Stimulated activated CD8-positive, alpha-beta memory T cell treated with anti-CD3 and anti-CD28 coated beads, Interleukin-15, amount 100 ng/mL, for 48 hours (primary cell): ENCODE results near the gene YIPF2.
"Not testable (repeated sequence)": the region's sequence is repeated elsewhere in the genome, so short reads cannot be mapped to it uniquely, and the experiment has no call there.

Experiments
- DNase-seq, 2 donors: peaks; one replicate each; pipeline ENCODE4 v3.0.0-alpha.2; 2020; ENCODE audit warnings: low read depth in 2 of 2

Gene YIPF2

DNA sequence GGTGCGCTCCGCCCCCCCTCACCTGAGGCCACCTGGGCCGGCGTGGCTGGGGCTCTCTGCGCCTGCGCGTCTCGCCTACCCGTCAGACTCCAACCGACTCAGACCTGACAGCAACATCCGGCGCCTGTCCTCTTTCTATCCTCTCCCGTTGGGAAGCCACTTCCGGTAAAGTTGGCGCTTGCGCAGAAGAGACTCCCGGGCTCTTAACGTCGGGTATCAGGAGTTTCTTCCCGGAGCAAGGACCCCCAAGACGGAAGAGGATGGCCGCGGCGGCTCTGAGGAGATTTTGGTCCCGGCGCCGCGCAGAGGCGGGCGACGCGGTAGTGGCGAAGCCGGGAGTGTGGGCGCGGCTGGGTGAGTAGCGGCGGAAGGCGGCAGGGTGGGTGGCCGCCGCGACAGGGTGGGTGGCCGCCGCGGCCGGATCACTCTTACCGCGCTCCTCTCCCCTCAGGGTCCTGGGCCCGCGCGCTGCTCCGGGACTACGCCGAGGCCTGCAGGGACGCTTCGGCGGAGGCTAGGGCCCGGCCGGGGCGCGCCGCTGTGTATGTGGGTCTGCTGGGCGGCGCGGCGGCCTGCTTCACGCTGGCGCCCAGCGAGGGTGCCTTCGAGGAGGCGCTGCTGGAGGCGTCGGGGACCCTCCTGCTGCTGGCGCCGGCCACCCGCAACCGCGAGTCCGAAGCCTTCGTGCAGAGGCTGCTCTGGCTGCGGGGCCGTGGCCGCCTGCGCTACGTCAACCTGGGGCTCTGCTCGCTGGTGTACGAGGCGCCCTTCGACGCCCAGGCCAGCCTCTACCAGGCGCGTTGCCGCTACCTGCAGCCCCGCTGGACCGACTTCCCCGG is at the start of gene YIPF2, which contains the start of gene TIMM29:
TSS of gene YIPF2 (minus strand) at position 77 of the 839 bp plus-strand sequence. CDS start 229 bp downstream, outside the sequence.
TSS of gene TIMM29 (plus strand) at position 249 of the 839 bp plus-strand sequence. CDS start at position 261, 12 bp downstream.
- DNase-seq = peak; percentile 93

DNA sequence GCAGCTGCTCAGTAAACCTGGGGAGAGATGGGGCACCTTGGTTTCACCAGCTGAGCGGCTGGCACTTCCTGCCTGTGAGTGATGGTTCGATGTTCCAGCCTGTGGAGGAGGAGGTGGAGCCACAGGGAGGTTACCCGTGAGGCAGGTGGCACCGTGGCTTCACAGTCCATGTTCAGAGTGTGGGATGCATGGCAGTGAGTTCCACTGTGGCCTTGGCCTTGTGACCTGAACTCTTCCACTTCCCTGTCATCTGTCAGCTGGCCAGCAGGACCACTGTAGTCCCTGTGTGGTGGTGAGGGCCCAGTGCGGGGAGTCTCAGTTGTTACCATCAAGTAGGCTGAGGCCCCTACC is 49.3 kb upstream of the YIPF2 start:
- DNase-seq = no peak

DNA sequence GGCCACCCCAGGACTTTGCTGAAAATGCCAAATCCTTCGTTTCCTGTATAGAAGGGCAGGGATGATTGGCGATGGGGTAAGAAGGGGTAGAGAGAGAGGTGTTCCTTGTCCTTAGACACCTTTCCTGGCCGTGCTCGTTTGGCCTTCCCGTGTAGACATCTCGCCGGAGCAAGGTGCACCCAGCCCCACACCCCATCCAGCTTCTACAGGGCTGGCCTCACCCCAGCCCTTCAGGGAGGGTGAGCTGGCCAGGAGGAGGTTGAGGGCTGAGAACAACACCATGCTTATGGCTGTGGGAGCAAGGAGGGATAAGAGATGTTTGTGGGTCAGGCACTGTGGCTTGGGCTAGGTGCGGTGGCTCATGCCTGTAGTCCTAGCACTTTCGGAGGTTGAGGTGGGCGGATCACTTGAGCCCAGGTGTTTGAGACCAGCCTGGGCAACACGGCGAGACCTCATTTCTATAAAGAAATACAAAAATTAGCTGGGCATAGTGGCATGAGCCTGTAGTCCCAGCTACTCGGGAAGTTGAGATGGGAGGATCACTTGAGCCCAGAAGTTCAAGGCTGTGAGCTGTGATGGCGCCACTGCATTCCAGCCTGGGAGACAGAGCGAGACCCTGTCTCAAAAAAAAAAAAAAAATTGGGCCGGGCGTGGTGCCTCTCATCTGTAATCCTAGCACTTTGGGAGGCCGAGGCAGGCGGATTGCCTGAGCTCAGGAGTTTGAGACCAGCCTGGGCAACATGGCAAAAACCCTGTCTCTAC is 47.9 kb upstream of the YIPF2 start:
- no peak for DNase-seq

DNA sequence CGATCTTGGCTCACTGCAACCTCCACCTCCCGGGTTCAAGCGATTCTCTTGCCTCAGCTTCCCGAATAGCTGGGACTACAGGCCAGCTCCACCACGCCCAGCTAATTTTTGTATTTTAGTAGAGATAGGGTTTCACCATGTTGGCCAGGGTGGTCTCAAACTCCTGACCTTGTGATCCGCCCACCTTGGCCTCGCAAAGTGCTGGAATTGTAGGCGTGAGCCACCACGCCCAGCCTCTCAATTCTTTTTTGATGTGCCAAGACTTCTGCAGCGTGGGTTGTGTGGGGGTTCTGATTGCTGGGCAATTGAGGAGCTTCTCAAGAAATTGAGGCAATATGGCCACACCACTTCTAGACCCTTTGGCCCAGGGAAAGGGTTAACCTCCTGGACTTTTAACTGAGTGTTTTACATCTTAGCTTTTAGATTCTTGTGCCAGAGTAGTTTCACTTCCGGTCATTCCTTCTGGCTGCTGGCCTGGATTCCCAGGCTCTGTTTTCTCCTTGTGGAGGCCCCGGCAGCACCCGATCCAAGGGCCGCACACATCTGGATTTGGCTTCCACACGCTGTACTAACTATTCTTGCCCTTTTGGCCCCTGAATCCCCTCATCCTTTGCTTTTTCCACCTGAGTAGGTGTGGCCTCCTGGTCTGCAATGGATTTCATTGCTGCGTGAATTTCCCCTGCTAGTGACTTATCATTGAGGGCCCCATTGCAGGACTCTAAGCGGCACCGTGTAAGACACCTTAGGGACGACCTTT is 47.1 kb upstream of the YIPF2 start:
- DNase-seq = no peak

- no peak for DNase-seq
Observed at GRCh38 chr19:10971107-10971726, 42.8 kb upstream of the YIPF2 start.

DNA sequence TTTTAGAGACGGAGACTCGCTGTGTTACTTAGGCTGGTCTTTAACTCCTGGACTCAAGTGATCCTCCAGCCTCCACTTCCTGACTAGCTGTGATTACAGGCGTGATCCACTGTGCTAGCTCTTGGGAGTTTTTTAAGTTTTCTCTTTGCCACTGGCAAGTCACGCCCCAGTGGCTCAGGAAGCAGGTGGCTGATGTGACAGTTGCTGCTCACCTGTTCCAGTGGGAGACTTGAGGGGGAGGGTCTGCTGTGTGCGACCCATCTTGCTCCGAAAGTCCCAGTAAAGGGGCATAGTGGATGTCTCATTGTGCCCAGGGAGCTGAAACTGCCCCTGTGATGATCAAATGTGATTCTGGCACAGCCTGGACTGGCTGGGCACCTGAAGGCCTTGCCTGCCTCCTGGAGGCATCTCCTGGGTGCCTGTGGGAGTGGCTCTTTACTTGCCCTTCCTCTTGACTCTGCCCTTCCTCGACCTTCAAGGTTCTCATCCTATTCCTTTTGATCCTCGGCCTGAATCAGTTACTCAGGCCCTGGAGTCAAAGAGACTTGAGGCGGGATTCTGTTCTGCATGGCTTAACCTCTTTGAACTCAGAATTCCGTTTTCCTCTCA is 40.2 kb upstream of the YIPF2 start:
- no peak for DNase-seq

DNA sequence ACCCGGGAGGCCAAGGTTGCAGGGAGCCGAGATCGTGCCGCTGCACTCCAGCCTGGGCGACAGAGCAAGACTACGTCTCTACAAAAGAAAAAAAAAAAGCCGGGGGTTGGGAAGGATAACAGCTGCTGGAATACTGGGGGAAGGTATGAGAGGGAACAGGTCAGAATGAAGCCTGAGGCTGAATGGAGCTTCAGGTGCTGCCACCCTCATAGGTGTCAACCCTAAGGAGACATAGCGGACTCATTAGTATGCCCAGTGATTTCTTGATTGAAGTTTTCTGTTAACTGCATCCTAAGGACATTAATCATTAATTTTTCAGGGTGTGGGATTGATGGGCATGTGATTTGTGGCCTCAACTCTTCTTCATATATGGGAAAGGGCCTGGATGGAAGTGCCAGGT is 38.4 kb upstream of the YIPF2 start:
- DNase-seq = no peak

DNA sequence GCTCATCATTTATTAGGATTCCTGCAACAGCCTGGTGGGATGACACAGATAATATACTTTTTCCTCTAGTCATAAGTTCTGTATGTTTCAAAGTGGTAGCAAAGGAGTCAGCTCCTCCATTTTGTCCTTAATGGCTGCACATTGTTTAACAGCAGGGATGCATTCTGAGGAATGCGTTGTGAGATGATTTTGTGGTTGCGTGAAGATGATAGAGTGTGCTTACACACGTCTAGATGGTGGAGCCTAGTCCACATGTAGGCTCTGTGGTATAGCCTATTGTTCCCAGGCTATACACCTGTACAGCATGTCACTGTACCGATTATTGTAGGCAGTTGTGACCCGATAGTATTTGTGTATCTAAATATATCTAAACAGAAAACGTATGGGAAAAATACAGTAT is 37.0 kb upstream of the YIPF2 start:
- DNase-seq = no peak

DNA sequence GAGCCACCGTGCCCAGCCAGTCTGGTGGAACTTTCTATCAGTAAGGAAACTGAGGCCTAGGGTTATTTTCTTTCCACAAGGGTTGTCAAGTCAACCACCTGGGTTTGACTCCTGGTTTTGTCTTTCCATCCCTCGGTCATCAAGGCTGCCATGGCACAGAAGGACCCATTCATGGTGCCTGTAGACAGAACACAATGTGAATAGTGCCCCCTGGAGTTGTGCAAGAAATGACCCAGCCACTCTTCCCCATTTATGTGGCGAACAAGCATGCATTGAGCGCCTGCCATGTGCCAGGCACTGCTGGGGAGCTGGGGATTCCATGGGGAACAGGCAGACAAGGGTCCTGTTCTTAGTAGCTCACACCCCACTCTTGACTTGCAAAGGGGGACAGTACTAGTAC is 36.5 kb upstream of the YIPF2 start:
- DNase-seq = no peak

GRCh38 chr19:10963865-10964264 is 35.4 kb upstream of the YIPF2 start:
- DNase-seq = no peak

GRCh38 chr19:10962863-10963262 is 34.4 kb upstream of the YIPF2 start:
- no peak for DNase-seq

- DNase-seq = no peak
Observed at GRCh38 chr19:10961073-10961860, 32.8 kb upstream of the YIPF2 start.

DNA sequence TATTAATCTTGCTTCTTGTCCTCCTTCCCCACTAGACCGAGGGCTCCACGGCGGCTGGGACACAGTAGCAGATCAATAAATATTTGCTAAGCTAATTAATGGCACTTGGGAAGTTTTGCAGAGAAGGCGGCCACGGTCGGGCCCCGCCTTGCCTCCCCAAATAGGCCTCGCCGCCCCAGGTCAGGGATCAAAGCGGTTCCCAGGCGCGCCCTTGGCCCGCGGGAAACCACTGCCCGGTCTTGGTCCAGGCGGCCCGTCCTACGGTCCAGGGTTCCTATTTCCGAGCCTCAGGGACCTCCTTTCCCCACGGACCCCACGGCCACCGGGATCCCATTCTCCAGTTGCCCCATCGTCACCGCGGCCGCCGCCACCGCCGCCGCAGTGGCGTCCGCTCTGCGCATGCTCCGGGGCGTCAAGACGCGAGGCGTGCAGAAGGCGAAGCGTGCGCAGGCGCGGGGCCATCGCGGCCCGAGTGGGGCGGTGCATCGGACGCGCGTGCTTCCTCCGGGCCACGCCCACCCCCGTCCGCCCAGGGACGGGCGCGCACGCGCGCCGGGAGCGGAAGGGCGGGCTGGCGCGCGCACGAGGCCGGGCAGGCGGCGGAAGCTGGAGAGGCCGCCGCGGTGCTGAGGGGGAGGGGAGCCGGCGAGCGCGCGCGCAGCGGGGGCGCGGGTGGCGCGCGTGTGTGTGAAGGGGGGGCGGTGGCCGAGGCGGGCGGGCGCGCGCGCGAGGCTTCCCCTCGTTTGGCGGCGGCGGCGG is 32.1 kb upstream of the YIPF2 start, which contains the start of gene SMARCA4:
TSS of gene SMARCA4 (plus strand) at position 717 of the 759 bp plus-strand sequence. CDS start 23,122 bp downstream, outside the sequence.
- peak; percentile 98 for DNase-seq

DNA sequence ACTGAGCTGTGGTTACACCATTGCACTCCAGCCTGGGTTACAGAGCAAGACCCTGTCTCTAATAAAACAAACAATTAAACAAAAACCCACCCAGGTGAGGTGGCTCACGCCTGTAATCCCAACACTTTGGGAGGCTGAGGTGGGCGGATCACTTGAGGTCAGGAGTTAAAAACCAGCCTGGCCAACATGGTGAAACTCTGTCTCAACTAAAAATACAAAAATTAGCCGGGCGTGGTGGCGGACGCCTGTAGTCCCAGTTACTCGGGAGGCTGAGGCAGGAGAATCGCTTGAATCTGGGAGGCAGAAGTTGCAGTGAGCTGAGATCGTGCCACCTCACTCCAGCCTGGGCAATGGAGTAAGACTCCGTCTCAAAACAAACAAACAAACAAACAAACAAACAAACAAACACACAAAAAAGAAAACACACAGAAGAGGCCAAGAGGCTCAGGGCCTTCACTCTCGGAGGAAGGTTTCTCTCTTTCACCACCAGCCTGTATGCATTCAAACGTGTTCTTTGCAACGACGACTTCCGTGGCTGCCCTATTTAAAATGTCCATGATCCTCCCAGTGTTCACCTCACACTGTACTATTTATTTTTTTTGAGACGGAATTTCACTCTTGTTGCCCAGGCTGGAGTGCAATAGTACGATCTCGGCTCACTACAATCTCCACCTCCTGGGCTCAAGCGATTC is 31.0 kb upstream of the YIPF2 start:
- DNase-seq = not testable (repeated sequence)

DNA sequence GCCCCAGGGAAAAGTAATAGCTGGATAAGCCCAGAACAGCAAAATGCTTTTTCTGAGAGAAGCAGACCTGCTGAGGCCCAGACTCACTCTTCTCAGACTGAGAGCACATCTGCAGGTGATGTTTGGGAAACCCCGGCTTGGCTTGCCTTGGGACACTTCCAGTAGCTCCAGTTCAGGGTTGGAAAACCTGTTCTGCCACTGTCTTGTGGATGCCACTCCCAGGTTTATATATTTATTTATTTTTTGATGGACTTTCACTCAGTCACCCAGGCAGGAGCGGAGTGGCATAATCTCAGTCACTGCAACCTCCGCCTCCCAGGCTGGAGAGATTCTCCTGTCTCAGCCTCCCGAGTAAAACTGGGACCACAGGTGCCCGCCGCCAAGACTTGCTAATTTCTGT is 24.4 kb upstream of the YIPF2 start:
- no peak for DNase-seq

- DNase-seq = no peak
Observed at GRCh38 chr19:10946958-10947657, 18.7 kb upstream of the YIPF2 start.

GRCh38 chr19:10945264-10945663 is 16.8 kb upstream of the YIPF2 start:
- no peak for DNase-seq

GRCh38 chr19:10943412-10943811 is 15.0 kb upstream of the YIPF2 start:
- not testable (repeated sequence) for DNase-seq
